Endodermal cell (in vitro differentiated cells): ENCODE data around the gene BPTF. TPM values are rescaled to one million over a fixed set of nuclear protein-coding genes. Genes with fewer than 3 reads are reported as not detected.
"Not testable (repeated sequence)": the region's sequence is repeated elsewhere in the genome, so short reads cannot be mapped to it uniquely, and the experiment has no call there.

Experiments
- DNase-seq: peaks from one replicate; pipeline ENCODE4 v3.0.0-alpha.2; 2017
- H3K27ac ChIP-seq: 2 replicates; pipeline ENCODE4 v1.5.1; 2013; ENCODE audit warnings: mild to moderate bottlenecking, low read depth, low read length, moderate library complexity
- H3K27me3 ChIP-seq: 2 replicates; pipeline ENCODE4 v1.6.1; 2013; ENCODE audit warnings: mild to moderate bottlenecking, low read length, moderate library complexity; ENCODE audit not compliant: insufficient read depth, control insufficient read depth, poor library complexity, severe bottlenecking
- H3K36me3 ChIP-seq: 2 replicates; pipeline ENCODE4 v1.7.0; 2013; ENCODE audit warnings: mild to moderate bottlenecking, low read length, moderate library complexity; ENCODE audit not compliant: control insufficient read depth, insufficient read depth
- H3K4me1 ChIP-seq: one replicate; pipeline ENCODE4 v1.7.0; 2013; ENCODE audit warnings: low read length; ENCODE audit not compliant: control insufficient read depth, insufficient read depth
- H3K4me3 ChIP-seq: 2 replicates; pipeline ENCODE4 v1.5.1; 2013; ENCODE audit warnings: mild to moderate bottlenecking, low read length, moderate library complexity
- H3K9ac ChIP-seq: 2 replicates; pipeline ENCODE4 v1.6.1; 2013; ENCODE audit warnings: mild to moderate bottlenecking, low read length, moderate library complexity; ENCODE audit not compliant: poor library complexity, severe bottlenecking; ENCODE audit errors: extremely low read depth
- H3K9me3 ChIP-seq: 2 replicates; pipeline ENCODE4 v1.6.1; 2013; ENCODE audit warnings: mild to moderate bottlenecking, low read length, moderate library complexity; ENCODE audit not compliant: control insufficient read depth
- H3K27ac Mint-ChIP-seq: 2 replicates; pipeline ENCODE4 v1.8.0; 2020; ENCODE audit warnings: mixed read lengths
- H3K27me3 Mint-ChIP-seq: 2 replicates; pipeline ENCODE4 v1.8.0; 2021; ENCODE audit warnings: mild to moderate bottlenecking, mixed read lengths; ENCODE audit not compliant: insufficient read depth
- H3K36me3 Mint-ChIP-seq: 2 replicates; pipeline ENCODE4 v1.8.0; 2020; ENCODE audit warnings: low read depth, mixed read lengths
- H3K4me1 Mint-ChIP-seq: 2 replicates; pipeline ENCODE4 v1.8.0; 2020; ENCODE audit warnings: mixed read lengths
- H3K4me3 Mint-ChIP-seq: 2 replicates; pipeline ENCODE4 v1.8.0; 2020; ENCODE audit warnings: mild to moderate bottlenecking, moderate library complexity, mixed read lengths
- H3K9me3 Mint-ChIP-seq: 2 replicates; pipeline ENCODE4 v1.8.0; 2020; ENCODE audit warnings: mild to moderate bottlenecking, mixed read lengths
- WGBS, 2 experiments: methylation state at CpG; one replicate each; pipeline versions ENCODE4 v1.1.5 to v1.1.7; 2013; ENCODE audit warnings: missing lambda C conversion rate in 2 of 2, mixed read lengths in 1 of 2; ENCODE audit not compliant: insufficient coverage in 1 of 2, insufficient read length in 1 of 2; 5-methylcytosine and 5-hydroxymethylcytosine counted together
- total RNA-seq, 2 donors: library from RNA; stranded (reverse); fragmentation: NEBNext Ultra II Directional in 1 of 2; extraction: Animal tissue kit (Norgen Biotek cat#: 25700) in 1 of 2; gene quantifications; 2 replicates in 1 of 2; 3 replicates in 1 of 2; pipeline ENCODE4 v1.2.1, GENCODE V29; 2021
- TF ChIP-seq, protein P1 (sequence below): fragments of 200-600 bp; sonication (generic); conservative IDR thresholded peaks from 2 replicates; pipeline ENCODE4 v1.5.0; 2021; ENCODE audit warnings: antibody characterized with exemption, mild to moderate bottlenecking

Gene BPTF
- total RNA-seq, 2 donors from 2014 or later: 184 to 198 TPM

- DNase-seq: no peak
- Mint-ChIP-seq H3K9me3 (peaks cover 7% of the 10 kb centered on the region), H3K27me3 (no peaks in the 10 kb centered on the region), H3K4me1 (peaks cover 19% of the 10 kb centered on the region), H3K36me3 (peaks cover 43% of the 10 kb centered on the region), H3K4me3 (no peak overlapping the region), H3K27ac (no peak overlapping the region)
- Histone ChIP-seq H3K4me3 (no peak overlapping the region), H3K36me3 (peaks cover 38% of the 10 kb centered on the region), H3K9ac (no peak overlapping the region), H3K4me1 (no peaks in the 10 kb centered on the region), H3K27me3 (no peaks in the 10 kb centered on the region), H3K27ac (no peak overlapping the region), H3K9me3 (peaks cover 11% of the 10 kb centered on the region)
- TF ChIP-seq, protein P1, sequence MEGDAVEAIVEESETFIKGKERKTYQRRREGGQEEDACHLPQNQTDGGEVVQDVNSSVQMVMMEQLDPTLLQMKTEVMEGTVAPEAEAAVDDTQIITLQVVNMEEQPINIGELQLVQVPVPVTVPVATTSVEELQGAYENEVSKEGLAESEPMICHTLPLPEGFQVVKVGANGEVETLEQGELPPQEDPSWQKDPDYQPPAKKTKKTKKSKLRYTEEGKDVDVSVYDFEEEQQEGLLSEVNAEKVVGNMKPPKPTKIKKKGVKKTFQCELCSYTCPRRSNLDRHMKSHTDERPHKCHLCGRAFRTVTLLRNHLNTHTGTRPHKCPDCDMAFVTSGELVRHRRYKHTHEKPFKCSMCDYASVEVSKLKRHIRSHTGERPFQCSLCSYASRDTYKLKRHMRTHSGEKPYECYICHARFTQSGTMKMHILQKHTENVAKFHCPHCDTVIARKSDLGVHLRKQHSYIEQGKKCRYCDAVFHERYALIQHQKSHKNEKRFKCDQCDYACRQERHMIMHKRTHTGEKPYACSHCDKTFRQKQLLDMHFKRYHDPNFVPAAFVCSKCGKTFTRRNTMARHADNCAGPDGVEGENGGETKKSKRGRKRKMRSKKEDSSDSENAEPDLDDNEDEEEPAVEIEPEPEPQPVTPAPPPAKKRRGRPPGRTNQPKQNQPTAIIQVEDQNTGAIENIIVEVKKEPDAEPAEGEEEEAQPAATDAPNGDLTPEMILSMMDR: no peak
- WGBS, 2 experiments: 97% methylated on average over 8 to 9 of the region's 11 CpGs
Measured at GRCh38 chr17:67855504-67856324, 30.4 kb downstream of the BPTF start.

- 100% methylated on average over 1 of the region's 1 CpG; no CpG with 5 or more reads in 1 of the 2 experiments for WGBS, 2 experiments
- Mint-ChIP-seq H3K27ac (peak overlapping the region; percentile 21), H3K4me1 (peaks cover 12% of the 10 kb centered on the region), H3K36me3 (peaks cover 46% of the 10 kb centered on the region)
- not testable (repeated sequence) for DNase-seq, H3K27ac ChIP-seq, H3K27me3 Mint-ChIP-seq, H3K9ac ChIP-seq, H3K4me3 Mint-ChIP-seq, H3K4me1 ChIP-seq, H3K9me3 Mint-ChIP-seq, H3K27me3 ChIP-seq, H3K4me3 ChIP-seq
- peaks cover 41% of the 10 kb centered on the region for H3K36me3 ChIP-seq
- peaks cover 11% of the 10 kb centered on the region for H3K9me3 ChIP-seq
Measured at GRCh38 chr17:67856402-67856801, 31.1 kb downstream of the BPTF start.

DNA sequence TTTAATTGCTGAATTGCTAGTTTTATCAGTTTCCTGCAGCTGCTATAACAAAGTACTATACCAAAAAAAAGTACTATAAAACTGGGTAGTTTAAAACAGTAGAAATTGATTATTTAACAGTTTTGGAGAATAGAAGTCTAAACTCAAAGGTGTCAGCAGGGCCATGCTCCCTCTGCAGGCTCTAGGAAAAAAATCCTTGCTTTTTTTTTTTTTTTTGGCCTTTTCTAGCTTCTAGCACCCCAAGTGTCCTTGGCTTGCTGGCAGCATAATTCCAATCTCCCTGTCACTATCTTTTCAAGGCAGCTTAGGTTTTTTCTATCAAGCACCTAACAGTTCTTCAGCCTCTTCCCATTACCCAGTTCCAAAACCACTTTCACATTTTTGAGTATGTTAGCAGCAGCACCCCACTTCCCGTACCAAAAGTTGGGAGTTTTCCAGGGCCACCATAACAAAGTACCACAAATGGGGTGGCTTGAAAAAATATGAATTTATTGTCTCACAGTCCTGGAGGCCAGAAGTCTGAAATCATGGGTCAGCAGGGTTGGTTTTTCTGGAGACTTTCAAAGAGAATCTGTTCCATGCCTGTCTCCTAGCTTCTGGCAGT, 37.4 kb downstream of the BPTF start:
- Mint-ChIP-seq H3K4me3 (no peak overlapping the region), H3K27me3 (no peaks in the 10 kb centered on the region), H3K36me3 (peaks cover 31% of the 10 kb centered on the region), H3K27ac (no peak overlapping the region), H3K4me1 (peaks cover 2% of the 10 kb centered on the region), H3K9me3 (no peaks in the 10 kb centered on the region)
- no peak overlapping the region for H3K27ac ChIP-seq
- H3K36me3 ChIP-seq: peaks cover 31% of the 10 kb centered on the region
- H3K9me3 ChIP-seq: no peaks in the 10 kb centered on the region
- no peaks in the 10 kb centered on the region for H3K27me3 ChIP-seq
- no peak overlapping the region for H3K4me3 ChIP-seq
- no peak for DNase-seq
- no peaks in the 10 kb centered on the region for H3K4me1 ChIP-seq
- WGBS, 2 experiments: 100% methylated on average over 1 of the region's 1 CpG; no CpG with 5 or more reads in 1 of the 2 experiments
- no peak overlapping the region for H3K9ac ChIP-seq
- TF ChIP-seq, protein P1: peak; percentile 60
